Measurements from ENCODE around the gene DNAH17.

The DNAH17 gene

GRCh38 chr17:78458091-78458490 lies 119.1 kb downstream of the DNAH17 start:
- Mint-ChIP-seq H3K36me3 (ENCODE audit: low read depth) (no peaks in the 10 kb centered on the region), H3K4me1 (ENCODE audit: low read depth) (no peaks in the 10 kb centered on the region), H3K27ac (no peak overlapping the region), H3K4me3 (no peak overlapping the region), H3K27me3 (ENCODE audit: low read depth) (no peaks in the 10 kb centered on the region), H3K9me3 (no peaks in the 10 kb centered on the region)

GRCh38 chr17:78454346-78454745 lies 122.8 kb downstream of the DNAH17 start:
- H3K27me3 Mint-ChIP-seq (ENCODE audit: low read depth) = no peaks in the 10 kb centered on the region
- no peaks in the 10 kb centered on the region for H3K9me3 Mint-ChIP-seq
- H3K4me3 Mint-ChIP-seq = no peak overlapping the region
- no peak overlapping the region for H3K27ac Mint-ChIP-seq
- no peaks in the 10 kb centered on the region for H3K4me1 Mint-ChIP-seq (ENCODE audit: low read depth)
- no peaks in the 10 kb centered on the region for H3K36me3 Mint-ChIP-seq (ENCODE audit: low read depth)

GRCh38 chr17:78451753-78452152 lies 125.4 kb downstream of the DNAH17 start:
- Mint-ChIP-seq H3K4me1 (ENCODE audit: low read depth) (no peaks in the 10 kb centered on the region), H3K27me3 (ENCODE audit: low read depth) (no peaks in the 10 kb centered on the region), H3K4me3 (no peak overlapping the region), H3K27ac (no peak overlapping the region), H3K36me3 (ENCODE audit: low read depth) (no peaks in the 10 kb centered on the region), H3K9me3 (no peaks in the 10 kb centered on the region)

GRCh38 chr17:78450696-78451345 lies 126.4 kb downstream of the DNAH17 start:
- no peaks in the 10 kb centered on the region for H3K9me3 Mint-ChIP-seq
- H3K27ac Mint-ChIP-seq = no peak overlapping the region
- no peaks in the 10 kb centered on the region for H3K4me1 Mint-ChIP-seq (ENCODE audit: low read depth)
- H3K4me3 Mint-ChIP-seq = no peak overlapping the region
- no peaks in the 10 kb centered on the region for H3K27me3 Mint-ChIP-seq (ENCODE audit: low read depth)
- no peaks in the 10 kb centered on the region for H3K36me3 Mint-ChIP-seq (ENCODE audit: low read depth)

- H3K36me3 Mint-ChIP-seq (ENCODE audit: low read depth) = no peaks in the 10 kb centered on the region
- no peak overlapping the region for H3K27ac Mint-ChIP-seq
- no peaks in the 10 kb centered on the region for H3K27me3 Mint-ChIP-seq (ENCODE audit: low read depth)
- H3K4me1 Mint-ChIP-seq (ENCODE audit: low read depth) = no peaks in the 10 kb centered on the region
- no peak overlapping the region for H3K4me3 Mint-ChIP-seq
- no peaks in the 10 kb centered on the region for H3K9me3 Mint-ChIP-seq
These were observed 127.1 kb downstream of the DNAH17 start for GRCh38 chr17:78449983-78450595.

- Mint-ChIP-seq H3K4me1 (ENCODE audit: low read depth) (no peaks in the 10 kb centered on the region), H3K27me3 (ENCODE audit: low read depth) (no peaks in the 10 kb centered on the region), H3K4me3 (no peak overlapping the region), H3K36me3 (ENCODE audit: low read depth) (no peaks in the 10 kb centered on the region), H3K9me3 (no peaks in the 10 kb centered on the region), H3K27ac (no peak overlapping the region)
These were observed 128.7 kb downstream of the DNAH17 start for GRCh38 chr17:78448356-78448993.

GRCh38 chr17:78446833-78447232 lies 130.4 kb downstream of the DNAH17 start:
- Mint-ChIP-seq H3K27ac (no peak overlapping the region), H3K4me3 (no peak overlapping the region), H3K27me3 (ENCODE audit: low read depth) (no peaks in the 10 kb centered on the region), H3K36me3 (ENCODE audit: low read depth) (no peaks in the 10 kb centered on the region), H3K4me1 (ENCODE audit: low read depth) (no peaks in the 10 kb centered on the region), H3K9me3 (no peaks in the 10 kb centered on the region)

GRCh38 chr17:78444392-78444791 lies 132.8 kb downstream of the DNAH17 start:
- Mint-ChIP-seq H3K9me3 (no peaks in the 10 kb centered on the region), H3K4me1 (ENCODE audit: low read depth) (no peaks in the 10 kb centered on the region), H3K27ac (no peak overlapping the region), H3K4me3 (no peak overlapping the region), H3K27me3 (ENCODE audit: low read depth) (no peaks in the 10 kb centered on the region), H3K36me3 (ENCODE audit: low read depth) (no peaks in the 10 kb centered on the region)

GRCh38 chr17:78442648-78443218 lies 134.5 kb downstream of the DNAH17 start:
- no peaks in the 10 kb centered on the region for H3K27me3 Mint-ChIP-seq (ENCODE audit: low read depth)
- H3K4me1 Mint-ChIP-seq (ENCODE audit: low read depth) = peaks cover 2% of the 10 kb centered on the region
- no peak overlapping the region for H3K4me3 Mint-ChIP-seq
- H3K9me3 Mint-ChIP-seq = no peaks in the 10 kb centered on the region
- no peak overlapping the region for H3K27ac Mint-ChIP-seq
- peaks cover 3% of the 10 kb centered on the region for H3K36me3 Mint-ChIP-seq (ENCODE audit: low read depth)

- Mint-ChIP-seq H3K27me3 (ENCODE audit: low read depth) (no peaks in the 10 kb centered on the region), H3K9me3 (no peaks in the 10 kb centered on the region), H3K4me1 (ENCODE audit: low read depth) (peaks cover 2% of the 10 kb centered on the region), H3K36me3 (ENCODE audit: low read depth) (peaks cover 3% of the 10 kb centered on the region), H3K27ac (no peak overlapping the region), H3K4me3 (no peak overlapping the region)
These were observed 135.8 kb downstream of the DNAH17 start for GRCh38 chr17:78441271-78441971.

- H3K27ac Mint-ChIP-seq = no peak overlapping the region
- H3K36me3 Mint-ChIP-seq (ENCODE audit: low read depth) = peaks cover 3% of the 10 kb centered on the region
- peaks cover 2% of the 10 kb centered on the region for H3K4me1 Mint-ChIP-seq (ENCODE audit: low read depth)
- no peaks in the 10 kb centered on the region for H3K9me3 Mint-ChIP-seq
- no peak overlapping the region for H3K4me3 Mint-ChIP-seq
- H3K27me3 Mint-ChIP-seq (ENCODE audit: low read depth) = no peaks in the 10 kb centered on the region
These were observed 138.4 kb downstream of the DNAH17 start for GRCh38 chr17:78438694-78439325.

- Mint-ChIP-seq H3K4me1 (ENCODE audit: low read depth) (peaks cover 2% of the 10 kb centered on the region), H3K27ac (no peak overlapping the region), H3K9me3 (no peaks in the 10 kb centered on the region), H3K4me3 (no peak overlapping the region), H3K27me3 (ENCODE audit: low read depth) (no peaks in the 10 kb centered on the region), H3K36me3 (ENCODE audit: low read depth) (peaks cover 3% of the 10 kb centered on the region)
These were observed 138.9 kb downstream of the DNAH17 start for GRCh38 chr17:78438271-78438691.

- H3K27ac Mint-ChIP-seq = no peak overlapping the region
- no peak overlapping the region for H3K4me3 Mint-ChIP-seq
- peaks cover 2% of the 10 kb centered on the region for H3K4me1 Mint-ChIP-seq (ENCODE audit: low read depth)
- H3K9me3 Mint-ChIP-seq = no peaks in the 10 kb centered on the region
- H3K27me3 Mint-ChIP-seq (ENCODE audit: low read depth) = no peaks in the 10 kb centered on the region
- peaks cover 3% of the 10 kb centered on the region for H3K36me3 Mint-ChIP-seq (ENCODE audit: low read depth)
These were observed 139.6 kb downstream of the DNAH17 start for GRCh38 chr17:78437508-78438169.

Measured in T-helper 1 cell treated with Interleukin-12 subunit alpha and Interleukin-12 subunit beta and Interleukin-4 antibody, amounts not matched to agents 30 μg/mL and 1 μg/mL, for 36 hours (primary cell).